ENCODE results near the gene C1orf35. TPM values are rescaled to one million over a fixed set of nuclear protein-coding genes. Genes with fewer than 3 reads are reported as not detected.

C1orf35 gene
- total and polyA plus RNA-seq, 2 of the 4 experiments (the other 2 are of a cell fraction), result 4.3 to 13.0 TPM

- Histone ChIP-seq H3K14ac (replicated peaks; ENCODE audit: low read depth, low read length) (no peak overlapping the region), H3K56ac (ENCODE audit: extremely low read depth, insufficient read depth, low read length) (no peak overlapping the region), H2BK15ac (ENCODE audit: low read depth, low read length) (no peak overlapping the region), H3K4me2 (ENCODE audit: low read depth, low read length) (peak overlapping the region; percentile 93; the same call in 1 of the 2 replicates), H3K23ac (ENCODE audit: low read depth, low read length) (no peak overlapping the region), H3K79me1 (ENCODE audit: low read depth in 1 of 2, low read length in 2 of 2) (peaks cover 0 to 55% of the 10 kb centered on the region in 2 experiments; a peak in 2 of 4 replicates), H3K9me1 (ENCODE audit: insufficient read depth, low read length) (peaks cover 24% of the 10 kb centered on the region), H3K4ac (ENCODE audit: low read depth, low read length) (no peak overlapping the region), H2BK5ac (ENCODE audit: low read depth, low read length, poor library complexity, severe bottlenecking) (no peak overlapping the region), H2BK20ac (ENCODE audit: low read depth, low read length) (no peak overlapping the region), H3K4me3 (ENCODE audit: insufficient read depth, low read depth, low read length) (no peak overlapping the region), H2AK5ac (ENCODE audit: low read depth, low read length) (no peak overlapping the region; the same call in 1 of the 2 replicates), H4K20me1 (ENCODE audit: insufficient read depth, low read length) (peaks cover 67% of the 10 kb centered on the region), H3K27me3 (ENCODE audit: control insufficient read depth, insufficient read depth, low read length) (no peaks in the 10 kb centered on the region; the same call in 1 of the 2 replicates), H3K36me3 (ENCODE audit: control insufficient read depth, insufficient read depth, low read length) (peaks cover 11% of the 10 kb centered on the region), H3K18ac (ENCODE audit: low read depth, low read length) (no peak overlapping the region), H3K9ac (ENCODE audit: low read depth, low read length) (no peak overlapping the region), H4K8ac (ENCODE audit: low read depth in 2 of 2, low read length in 2 of 2) (no peak overlapping the region), H2AFZ (replicated peaks; ENCODE audit: low read length, poor library complexity) (peak overlapping the region; percentile 14), H4K91ac (ENCODE audit: insufficient read depth, low read depth, low read length) (no peak overlapping the region), H2BK120ac (ENCODE audit: low read depth, low read length) (no peak overlapping the region), H2AK9ac (replicated peaks; ENCODE audit: low read depth, low read length, poor library complexity) (peak overlapping the region; percentile 56), H3K9me3 (ENCODE audit: control insufficient read depth, insufficient read depth, low read length) (no peaks in the 10 kb centered on the region), H4K5ac (ENCODE audit: low read depth, low read length) (no peak overlapping the region), H3K27ac (ENCODE audit: insufficient read depth, low read length) (peak overlapping the region; percentile 28; the same call in 1 of the 2 replicates), H3K4me1 (ENCODE audit: control insufficient read depth, insufficient read depth, low read length) (peaks cover 19% of the 10 kb centered on the region)
- CTCF ChIA-PET, result interaction anchor here (1.3 kb wide), 1 partner anchor 146 kb away, joined by 4 read pairs; no protein-coding TSS in a partner anchor
- 80% methylated on average over 1 of the region's 16 CpGs; no CpG with 5 or more reads in 1 of the 2 experiments for WGBS, 2 experiments (ENCODE audit: extremely low coverage in 2 of 2, insufficient read length in 1 of 2)
- intact Hi-C loops (cut with micrococcal nuclease) (loop anchor here (5.0 kb wide), 1 partner anchor 40 kb away; the partner anchor contains the start of gene C1orf35), dilution Hi-C loops (cut with HindIII; ENCODE audit: low sequenced_read_pairs, unreplicated experiment) (no loop called here), in situ Hi-C loops (cut with MboI; ENCODE audit: low sequenced_read_pairs) (no loop called here)
- POLR2A ChIA-PET (ENCODE audit: unreplicated experiment), result no interaction called here
- no peak for TF ChIP-seq CEBPB (IDR thresholded peaks at IDR 0.05; ENCODE audit: low read depth, low read length)
- no peak for TF ChIP-seq MAFK (IDR thresholded peaks at IDR 0.05; ENCODE audit: low read depth, low read length)
- no peak for TF ChIP-seq USF2 (IDR thresholded peaks at IDR 0.05; ENCODE audit: low read depth, low read length)
- TF ChIP-seq RCOR1 (IDR thresholded peaks at IDR 0.05; ENCODE audit: insufficient replicate concordance, low read length), result no peak
- no peak for TF ChIP-seq RAD21 (IDR thresholded peaks at IDR 0.05; ENCODE audit: low read length)
- TF ChIP-seq POLR2A (IDR thresholded peaks at IDR 0.05; ENCODE audit: low read depth, low read length), result no peak
- no peak for TF ChIP-seq MXI1 (IDR thresholded peaks at IDR 0.05; ENCODE audit: borderline replicate concordance, low read depth, low read length)
- no peak for TF ChIP-seq CHD1 (IDR thresholded peaks at IDR 0.05; ENCODE audit: low read depth, low read length)
- no peak for TF ChIP-seq CTCF (conservative IDR thresholded peaks at IDR 0.05; ENCODE audit: low read depth, low read length)
- no peak for TF ChIP-seq MAZ (IDR thresholded peaks at IDR 0.05; ENCODE audit: borderline replicate concordance, low read depth, low read length)
- no peak for TF ChIP-seq SMC3 (IDR thresholded peaks at IDR 0.05; ENCODE audit: low read depth, low read length)
- no peak for TF ChIP-seq NFE2L2 (IDR thresholded peaks at IDR 0.05; ENCODE audit: low read depth, low read length)
- no peak for TF ChIP-seq FOS (IDR thresholded peaks at IDR 0.05; ENCODE audit: low read depth, low read length)
- TF ChIP-seq RFX5 (IDR thresholded peaks at IDR 0.05; ENCODE audit: low read depth, low read length), result no peak
- TF ChIP-seq BHLHE40 (IDR thresholded peaks at IDR 0.05; ENCODE audit: low read depth, low read length), result no peak
- no peak for TF ChIP-seq ELK1 (IDR thresholded peaks at IDR 0.05; ENCODE audit: borderline replicate concordance, low read depth, low read length)
- no peak for ATAC-seq (ENCODE audit: low read depth)
- BruUV-seq (replicated peaks), result no TSS peak
- DNase-seq, result no peak
Measured at GRCh38 chr1:228142155-228142691, 39.1 kb upstream of the C1orf35 start.

Measured in IMR-90 (cell line).